H9 (cell line): Measurements from ENCODE around the gene TYSND1. TPM values are rescaled to one million over a fixed set of nuclear protein-coding genes. Genes with fewer than 3 reads are reported as not detected.
"Not testable (repeated sequence)": the region's sequence is repeated elsewhere in the genome, so short reads cannot be mapped to it uniquely, and the experiment has no call there.

Experiments
- DNase-seq: peaks from one replicate; pipeline ENCODE4 v3.0.0-alpha.2; 2017
- H2AFZ ChIP-seq: one replicate; pipeline ENCODE4 v1.6.1; 2013; ENCODE audit warnings: mild to moderate bottlenecking, low read length, control low read depth, moderate library complexity
- H2AK5ac ChIP-seq: 2 replicates; pipeline ENCODE4 v1.6.1; 2013; ENCODE audit warnings: low read length, control low read depth, mixed read lengths; ENCODE audit not compliant: insufficient read length
- H2BK120ac ChIP-seq: one replicate; pipeline ENCODE4 v1.6.1; 2013; ENCODE audit warnings: low read depth, mild to moderate bottlenecking, low read length, control low read depth, inconsistent platforms; ENCODE audit not compliant: poor library complexity, severe bottlenecking
- H2BK12ac ChIP-seq: 2 replicates; pipeline ENCODE4 v1.6.1; 2013; ENCODE audit warnings: low read length, control low read depth, mixed read lengths, low read depth; ENCODE audit not compliant: insufficient read length
- H2BK15ac ChIP-seq: 2 replicates; pipeline ENCODE4 v1.6.1; 2013; ENCODE audit warnings: low read depth, low read length, control low read depth
- H2BK20ac ChIP-seq: one replicate; pipeline ENCODE4 v1.6.1; 2013; ENCODE audit warnings: low read depth, mild to moderate bottlenecking, low read length, control low read depth, inconsistent platforms; ENCODE audit not compliant: poor library complexity, severe bottlenecking
- H2BK5ac ChIP-seq: 2 replicates; pipeline ENCODE4 v1.6.1; 2013; ENCODE audit warnings: low read length, control low read depth, mixed read lengths; ENCODE audit not compliant: insufficient read length
- H3K14ac ChIP-seq: 2 replicates; pipeline ENCODE4 v1.6.1; 2013; ENCODE audit warnings: low read length, control low read depth; ENCODE audit not compliant: insufficient read depth
- H3K18ac ChIP-seq: 2 replicates; pipeline ENCODE4 v1.6.1; 2013; ENCODE audit warnings: low read depth, mild to moderate bottlenecking, mixed read lengths, low read length, control low read depth; ENCODE audit not compliant: insufficient read length
- H3K23ac ChIP-seq: 2 replicates; pipeline ENCODE4 v1.6.1; 2013; ENCODE audit warnings: low read length, control low read depth, mixed read lengths, low read depth; ENCODE audit not compliant: insufficient read length
- H3K23me2 ChIP-seq: 2 replicates; pipeline ENCODE4 v1.6.1; 2013; ENCODE audit warnings: low read depth, mild to moderate bottlenecking, mixed read lengths, low read length, control low read depth; ENCODE audit not compliant: insufficient read length, poor library complexity, severe bottlenecking
- H3K27ac ChIP-seq: 2 replicates; pipeline ENCODE4 v1.5.1; 2013; ENCODE audit warnings: low read length, control low read depth, mixed read lengths, low read depth; ENCODE audit not compliant: insufficient read length
- H3K27me3 ChIP-seq: 2 replicates; pipeline ENCODE4 v1.6.1; 2013; ENCODE audit warnings: low read length, control low read depth, inconsistent platforms; ENCODE audit not compliant: insufficient read depth
- H3K4ac ChIP-seq: 2 replicates; pipeline ENCODE4 v1.6.1; 2013; ENCODE audit warnings: low read depth, mild to moderate bottlenecking, control low read depth, inconsistent platforms, low read length, moderate library complexity
- H3K4me1 ChIP-seq: 2 replicates; pipeline ENCODE4 v1.6.1; 2013; ENCODE audit warnings: low read length, control low read depth, inconsistent platforms; ENCODE audit not compliant: insufficient read depth
- H3K4me2 ChIP-seq: 2 replicates; pipeline ENCODE4 v1.6.1; 2013; ENCODE audit warnings: low read length, control low read depth, mixed read lengths; ENCODE audit not compliant: insufficient read length, insufficient read depth
- H3K56ac ChIP-seq: 2 replicates; pipeline ENCODE4 v1.6.1; 2013; ENCODE audit warnings: low read depth, mild to moderate bottlenecking, mixed read lengths, low read length, control low read depth; ENCODE audit not compliant: insufficient read length
- H3K79me1 ChIP-seq: 2 replicates; pipeline ENCODE4 v1.6.1; 2013; ENCODE audit warnings: low read depth, mild to moderate bottlenecking, moderate library complexity, low read length, control low read depth, inconsistent platforms; ENCODE audit not compliant: insufficient read depth, poor library complexity, severe bottlenecking
- H3K79me2 ChIP-seq: 2 replicates; pipeline ENCODE4 v1.6.1; 2013; ENCODE audit warnings: low read length, control low read depth, inconsistent platforms; ENCODE audit not compliant: insufficient read depth
- H3K9ac ChIP-seq: 2 replicates; pipeline ENCODE4 v1.6.1; 2013; ENCODE audit warnings: low read length, control low read depth, mixed read lengths; ENCODE audit not compliant: insufficient read length; ENCODE audit errors: extremely low read depth
- H3K9me3 ChIP-seq: one replicate; pipeline ENCODE4 v1.6.1; 2013; ENCODE audit warnings: low read depth, low read length, inconsistent platforms; ENCODE audit not compliant: control insufficient read depth
- H3T11ph ChIP-seq: one replicate; pipeline ENCODE4 v1.6.1; 2013; ENCODE audit warnings: mild to moderate bottlenecking, low read length, control low read depth, inconsistent platforms
- H4K20me1 ChIP-seq: one replicate; pipeline ENCODE4 v1.6.1; 2013; ENCODE audit not compliant: control insufficient read depth, insufficient read length, insufficient read depth
- H4K5ac ChIP-seq: 2 replicates; pipeline ENCODE4 v1.6.1; 2013; ENCODE audit warnings: low read depth, mild to moderate bottlenecking, mixed read lengths, low read length, control low read depth; ENCODE audit not compliant: insufficient read length
- H4K8ac ChIP-seq: replicated peaks from 2 replicates; pipeline ENCODE4 v1.6.1; 2013; ENCODE audit warnings: low read length, control low read depth, mixed read lengths, low read depth; ENCODE audit not compliant: insufficient read length
- H4K91ac ChIP-seq: 2 replicates; pipeline ENCODE4 v1.6.1; 2013; ENCODE audit warnings: low read depth, mild to moderate bottlenecking, moderate library complexity, mixed read lengths, low read length, control low read depth; ENCODE audit not compliant: insufficient read length
- H3K27ac Mint-ChIP-seq, 3 experiments: 2 replicates in 2 of 3; 3 replicates in 1 of 3; pipeline ENCODE4 v1.8.0; 2020 to 2021; ENCODE audit warnings: mixed read lengths in 3 of 3, mild to moderate bottlenecking in 1 of 3, moderate library complexity in 1 of 3
- H3K27me3 Mint-ChIP-seq: 2 replicates; pipeline ENCODE4 v1.8.0; 2021; ENCODE audit warnings: low read depth, mild to moderate bottlenecking, moderate library complexity, mixed read lengths
- H3K36me3 Mint-ChIP-seq, 3 experiments: 2 replicates in 2 of 3; 3 replicates in 1 of 3; pipeline ENCODE4 v1.8.0; 2020 to 2021; ENCODE audit warnings: low read depth in 3 of 3, mixed read lengths in 3 of 3; ENCODE audit not compliant: insufficient read depth in 1 of 3
- H3K4me1 Mint-ChIP-seq, 2 experiments: 2 replicates each; pipeline ENCODE4 v1.8.0; 2020; ENCODE audit warnings: mixed read lengths in 2 of 2
- H3K4me3 Mint-ChIP-seq, 2 experiments: 2 replicates in 1 of 2; 3 replicates in 1 of 2; pipeline ENCODE4 v1.8.0; 2020 to 2021; ENCODE audit warnings: mild to moderate bottlenecking in 2 of 2, mixed read lengths in 2 of 2, moderate library complexity in 1 of 2
- H3K9me3 Mint-ChIP-seq, 2 experiments: 2 replicates in 1 of 2; 3 replicates in 1 of 2; pipeline ENCODE4 v1.8.0; 2020; ENCODE audit warnings: mild to moderate bottlenecking in 2 of 2, mixed read lengths in 2 of 2, moderate library complexity in 1 of 2
- CTCF ChIP-seq: fragments of 200-600 bp; sonication (generic); conservative IDR thresholded peaks from 3 replicates; pipeline ENCODE4 v1.8.0; 2021; ENCODE audit warnings: antibody characterized with exemption, mild to moderate bottlenecking
- WGBS: extraction: QIAGEN DNeasy Blood & Tissue Kit; methylation state at CpG from one replicate; pipeline ENCODE4 v1.1.7; 2013; ENCODE audit warnings: missing lambda C conversion rate, low lambda C conversion rate, mixed read lengths; ENCODE audit not compliant: insufficient read length; ENCODE audit errors: extremely low coverage; 5-methylcytosine and 5-hydroxymethylcytosine counted together
- total RNA-seq: library from RNA; stranded (reverse); gene quantifications from 2 replicates; pipeline ENCODE4 v1.2.1, GENCODE V29; 2021

Gene TYSND1
- total RNA-seq, 1 experiment from 2014 or later, result 12.8 TPM

- H3K79me1 ChIP-seq, result no peaks in the 10 kb centered on the region
- H3K18ac ChIP-seq, result no peak overlapping the region
- WGBS, result no CpG with 5 or more reads among the region's 10 CpGs
- no peak overlapping the region for H2AFZ ChIP-seq
- DNase-seq, result no peak
- H3K4ac ChIP-seq, result no peak overlapping the region
- no peaks in the 10 kb centered on the region for H3K27me3 ChIP-seq
- no peak overlapping the region for H4K5ac ChIP-seq
- no peak overlapping the region for H2AK5ac ChIP-seq
- H2BK120ac ChIP-seq, result no peak overlapping the region
- no peak overlapping the region for H4K91ac ChIP-seq
- H3K4me1 ChIP-seq, result no peaks in the 10 kb centered on the region
- H3K4me3 Mint-ChIP-seq, result no peak overlapping the region
- peaks cover 0 to 2% of the 10 kb centered on the region in 2 experiments; a peak in 2 of 5 replicates for H3K9me3 Mint-ChIP-seq
- no peak overlapping the region for H2BK12ac ChIP-seq
- H3K23ac ChIP-seq, result no peak overlapping the region
- H3K27ac Mint-ChIP-seq, result no peak overlapping the region
- no peaks in the 10 kb centered on the region for H3K79me2 ChIP-seq
- no peaks in the 10 kb centered on the region for H4K20me1 ChIP-seq
- H4K8ac ChIP-seq, result no peak overlapping the region
- no peak overlapping the region for H3K9ac ChIP-seq
- H2BK15ac ChIP-seq, result no peak overlapping the region
- no peak overlapping the region for H3K14ac ChIP-seq
- H3K4me1 Mint-ChIP-seq, result no peaks in the 10 kb centered on the region; a peak in 1 of 4 replicates
- H2BK20ac ChIP-seq, result no peak overlapping the region
- no peak overlapping the region for H3K4me2 ChIP-seq
- H3K23me2 ChIP-seq, result no peaks in the 10 kb centered on the region
- H3K9me3 ChIP-seq, result no peaks in the 10 kb centered on the region
- no peak overlapping the region for H3K27ac ChIP-seq
- TF ChIP-seq CTCF, result no peak
- H3K27me3 Mint-ChIP-seq, result peaks cover 1% of the 10 kb centered on the region; the same call in 1 of the 2 replicates
- no peaks in the 10 kb centered on the region for H3K36me3 Mint-ChIP-seq
- H3T11ph ChIP-seq, result no peak overlapping the region
- H3K56ac ChIP-seq, result no peak overlapping the region
- H2BK5ac ChIP-seq, result no peak overlapping the region
Observed at GRCh38 chr10:70123817-70124216, 22.7 kb downstream of the TYSND1 start.

GRCh38 chr10:70123166-70123565 lies 23.3 kb downstream of the TYSND1 start:
- H3K9ac ChIP-seq, H4K8ac ChIP-seq, H3K79me2 ChIP-seq, H3K18ac ChIP-seq, H2BK15ac ChIP-seq, H3K27ac ChIP-seq, H2AFZ ChIP-seq, H3K4me1 Mint-ChIP-seq, H4K20me1 ChIP-seq, H3K9me3 Mint-ChIP-seq, H3K36me3 Mint-ChIP-seq, H3K4me1 ChIP-seq, H3K4me2 ChIP-seq, H3K23me2 ChIP-seq, H3K4me3 Mint-ChIP-seq, H4K5ac ChIP-seq, H2AK5ac ChIP-seq, H3K4ac ChIP-seq, H3T11ph ChIP-seq, H3K56ac ChIP-seq, H2BK5ac ChIP-seq, H2BK120ac ChIP-seq, H3K79me1 ChIP-seq, DNase-seq, H3K23ac ChIP-seq, H2BK20ac ChIP-seq, H3K9me3 ChIP-seq, H4K91ac ChIP-seq, H3K27me3 ChIP-seq, H3K14ac ChIP-seq, H2BK12ac ChIP-seq, H3K27me3 Mint-ChIP-seq: not testable (repeated sequence)
- WGBS, result no CpG with 5 or more reads among the region's 9 CpGs
- H3K27ac Mint-ChIP-seq, result peak overlapping the region in 1 of 3 experiments; percentile 70; a peak in 2 of 7 replicates
